Retina (tissue), 1 donor: Measurements from ENCODE around the gene AMTN.

Source experiments
- DNase-seq: peaks from one replicate; pipeline ENCODE4 v3.0.0-alpha.2; 2016

Gene AMTN

GRCh38 chr4:70564033-70564432, 45.7 kb downstream of the AMTN start:
- no peak for DNase-seq

GRCh38 chr4:70570796-70571195, 52.4 kb downstream of the AMTN start:
- no peak for DNase-seq

- DNase-seq = no peak
Observed at GRCh38 chr4:70571772-70572171, 53.4 kb downstream of the AMTN start.

- no peak for DNase-seq
Observed at GRCh38 chr4:70575964-70576363, 57.6 kb downstream of the AMTN start.

- DNase-seq = no peak
Observed at GRCh38 chr4:70577220-70577927, 59.0 kb downstream of the AMTN start.

- no peak for DNase-seq
Observed at GRCh38 chr4:70581980-70582379, 63.6 kb downstream of the AMTN start.
